Neural cell (in vitro differentiated cells): ENCODE measurements around the gene SOX18. TPM values are rescaled to one million over a fixed set of nuclear protein-coding genes. Genes with fewer than 3 reads are reported as not detected.
"Not testable (repeated sequence)": the region's sequence is repeated elsewhere in the genome, so short reads cannot be mapped to it uniquely, and the experiment has no call there.

Experiments used
- H2AFZ ChIP-seq: fragments of 200-600, 300-800 bp; sonication (generic), shearing (Covaris generic); 2 replicates; pipeline ENCODE4 v1.6.0; 2014; ENCODE audit warnings: low read depth, mild to moderate bottlenecking, antibody characterized with exemption, low read length, moderate library complexity
- H3F3A ChIP-seq: fragments of 200-600 bp; shearing (Covaris generic); 2 replicates; pipeline ENCODE4 v1.6.1; 2016; ENCODE audit warnings: mild to moderate bottlenecking, moderate library complexity, mixed read lengths, antibody characterized with exemption, low read length; ENCODE audit not compliant: insufficient read depth, poor library complexity, severe bottlenecking
- H3K27ac ChIP-seq: fragments of 200-600, 300-800 bp; sonication (generic), shearing (Covaris generic); 2 replicates; pipeline ENCODE4 v1.5.1; 2014; ENCODE audit warnings: mild to moderate bottlenecking, low read length, moderate library complexity
- H3K27me3 ChIP-seq: fragments of 300-800, 200-600 bp; sonication (generic), shearing (Covaris generic); 2 replicates; pipeline ENCODE4 v1.6.0; 2014; ENCODE audit warnings: mild to moderate bottlenecking, low read depth, low read length, moderate library complexity; ENCODE audit not compliant: insufficient read depth
- H3K36me3 ChIP-seq: fragments of 300-800, 200-600 bp; sonication (generic), shearing (Covaris generic); 2 replicates; pipeline ENCODE4 v1.5.1; 2014; ENCODE audit warnings: mild to moderate bottlenecking, antibody characterized with exemption, low read length, moderate library complexity; ENCODE audit not compliant: insufficient read depth
- H3K4me2 ChIP-seq: fragments of 300-800, 200-600 bp; sonication (generic), shearing (Covaris generic); 2 replicates; pipeline ENCODE4 v1.6.0; 2014; ENCODE audit warnings: mild to moderate bottlenecking, low read length
- H3K4me3 ChIP-seq: fragments of 300-800, 200-600 bp; sonication (generic), shearing (Covaris generic); 2 replicates; pipeline ENCODE4 v1.5.1; 2014; ENCODE audit warnings: mild to moderate bottlenecking, low read length, moderate library complexity
- H3K79me2 ChIP-seq: fragments of 200-600 bp; shearing (Covaris generic); replicated peaks from 2 replicates; pipeline ENCODE4 v1.6.0; 2014; ENCODE audit warnings: mild to moderate bottlenecking, low read length, moderate library complexity; ENCODE audit not compliant: insufficient read depth
- H3K9ac ChIP-seq: fragments of 300-800, 200-600 bp; sonication (generic), shearing (Covaris generic); 2 replicates; pipeline ENCODE4 v1.6.1; 2016; ENCODE audit warnings: mild to moderate bottlenecking, low read length, mixed read lengths
- H3K9me2 ChIP-seq: fragments of 200-600 bp; shearing (Covaris generic); 2 replicates; pipeline ENCODE4 v1.6.1; 2016; ENCODE audit warnings: mild to moderate bottlenecking, low read length, mixed read lengths; ENCODE audit not compliant: insufficient read depth
- H3K9me3 ChIP-seq: fragments of 200-600, 300-800 bp; sonication (generic), shearing (Covaris generic); 2 replicates; pipeline ENCODE4 v1.6.1; 2016; ENCODE audit warnings: mild to moderate bottlenecking, mixed run types, low read length, moderate library complexity, mixed read lengths
- H4K20me1 ChIP-seq: fragments of 200-600 bp; shearing (Covaris generic); 2 replicates; pipeline ENCODE4 v1.6.1; 2016; ENCODE audit warnings: mild to moderate bottlenecking, mixed run types; ENCODE audit not compliant: insufficient read depth
- EP300 ChIP-seq: fragments of 450-650 bp; conservative IDR thresholded peaks from 2 replicates; pipeline ENCODE4 v1.6.1; 2014; ENCODE audit warnings: antibody characterized with exemption, mild to moderate bottlenecking, moderate library complexity; ENCODE audit not compliant: poor library complexity, severe bottlenecking
- EZH2 ChIP-seq: fragments of 200-600, 300-800 bp; shearing (Covaris generic), sonication (generic); IDR thresholded peaks from 2 replicates; pipeline ENCODE4 v1.6.1; 2014; ENCODE audit warnings: antibody characterized with exemption, low read length, borderline replicate concordance, mild to moderate bottlenecking; ENCODE audit not compliant: insufficient read depth, poor library complexity, severe bottlenecking
- MXI1 ChIP-seq: fragments of 450-650 bp; conservative IDR thresholded peaks from 2 replicates; pipeline ENCODE4 v1.6.1; 2014; ENCODE audit warnings: antibody characterized with exemption, mild to moderate bottlenecking; ENCODE audit not compliant: poor library complexity, severe bottlenecking
- POLR2AphosphoS5 ChIP-seq: IDR thresholded peaks from 2 replicates; pipeline ENCODE4 v1.6.1; 2012
- RAD21 ChIP-seq: fragments of 450-650 bp; conservative IDR thresholded peaks from 2 replicates; pipeline ENCODE4 v1.6.1; 2014; ENCODE audit warnings: antibody characterized with exemption, mild to moderate bottlenecking, moderate library complexity
- SMC3 ChIP-seq: fragments of 450-650 bp; conservative IDR thresholded peaks from 2 replicates; pipeline ENCODE4 v1.6.1; 2014; ENCODE audit warnings: antibody characterized with exemption, mild to moderate bottlenecking, moderate library complexity; ENCODE audit not compliant: poor library complexity
- TAF1 ChIP-seq: IDR thresholded peaks from 2 replicates; pipeline ENCODE4 v1.6.1; 2012; ENCODE audit warnings: low read depth
- polyA plus RNA-seq: library from polyadenylated mRNA; depleted of rRNA; stranded (reverse); fragments of >200 nt; gene quantifications from 2 replicates; pipeline ENCODE4 v1.2.3, GENCODE V29; 2014
- TF ChIP-seq, protein P1 (sequence below): IDR thresholded peaks from 2 replicates; pipeline ENCODE4 v1.6.1; 2012; ENCODE audit warnings: borderline replicate concordance
- TF ChIP-seq, protein P2 (sequence below): fragments of 450-650 bp; IDR thresholded peaks from 2 replicates; pipeline ENCODE4 v1.5.1; 2014; ENCODE audit warnings: antibody characterized with exemption, mild to moderate bottlenecking, moderate library complexity; ENCODE audit not compliant: poor library complexity, severe bottlenecking

The SOX18 gene
- polyA plus RNA-seq, 1 donor from 2014 or later: 0.12 TPM

DNA sequence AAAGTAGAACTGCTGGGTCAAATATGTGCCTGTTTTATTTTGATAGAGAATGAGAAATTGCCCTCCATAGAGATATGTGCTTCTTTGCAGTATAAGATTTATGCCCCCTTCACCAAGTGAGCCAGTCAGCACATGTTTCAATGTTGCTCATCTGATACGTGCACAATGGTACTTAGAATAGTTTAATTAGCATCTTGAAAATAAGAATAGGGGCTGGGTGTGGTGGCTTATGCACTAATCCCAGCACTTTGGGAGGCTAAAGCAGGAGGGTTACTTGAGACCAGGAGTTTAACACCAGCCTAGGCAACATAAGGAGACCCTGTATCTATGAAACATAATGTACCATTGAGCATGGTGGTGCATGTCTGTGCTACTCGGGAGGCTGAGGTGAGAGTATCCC is 33.8 kb downstream of the SOX18 start:
- no peak overlapping the region for H2AFZ ChIP-seq
- H3K79me2 ChIP-seq: no peaks in the 10 kb centered on the region
- H3K9ac ChIP-seq: no peak overlapping the region
- no peaks in the 10 kb centered on the region for H3K9me2 ChIP-seq
- H3K4me2 ChIP-seq: no peak overlapping the region
- no peaks in the 10 kb centered on the region for H4K20me1 ChIP-seq
- H3F3A ChIP-seq: no peaks in the 10 kb centered on the region
- TF ChIP-seq, protein P1, sequence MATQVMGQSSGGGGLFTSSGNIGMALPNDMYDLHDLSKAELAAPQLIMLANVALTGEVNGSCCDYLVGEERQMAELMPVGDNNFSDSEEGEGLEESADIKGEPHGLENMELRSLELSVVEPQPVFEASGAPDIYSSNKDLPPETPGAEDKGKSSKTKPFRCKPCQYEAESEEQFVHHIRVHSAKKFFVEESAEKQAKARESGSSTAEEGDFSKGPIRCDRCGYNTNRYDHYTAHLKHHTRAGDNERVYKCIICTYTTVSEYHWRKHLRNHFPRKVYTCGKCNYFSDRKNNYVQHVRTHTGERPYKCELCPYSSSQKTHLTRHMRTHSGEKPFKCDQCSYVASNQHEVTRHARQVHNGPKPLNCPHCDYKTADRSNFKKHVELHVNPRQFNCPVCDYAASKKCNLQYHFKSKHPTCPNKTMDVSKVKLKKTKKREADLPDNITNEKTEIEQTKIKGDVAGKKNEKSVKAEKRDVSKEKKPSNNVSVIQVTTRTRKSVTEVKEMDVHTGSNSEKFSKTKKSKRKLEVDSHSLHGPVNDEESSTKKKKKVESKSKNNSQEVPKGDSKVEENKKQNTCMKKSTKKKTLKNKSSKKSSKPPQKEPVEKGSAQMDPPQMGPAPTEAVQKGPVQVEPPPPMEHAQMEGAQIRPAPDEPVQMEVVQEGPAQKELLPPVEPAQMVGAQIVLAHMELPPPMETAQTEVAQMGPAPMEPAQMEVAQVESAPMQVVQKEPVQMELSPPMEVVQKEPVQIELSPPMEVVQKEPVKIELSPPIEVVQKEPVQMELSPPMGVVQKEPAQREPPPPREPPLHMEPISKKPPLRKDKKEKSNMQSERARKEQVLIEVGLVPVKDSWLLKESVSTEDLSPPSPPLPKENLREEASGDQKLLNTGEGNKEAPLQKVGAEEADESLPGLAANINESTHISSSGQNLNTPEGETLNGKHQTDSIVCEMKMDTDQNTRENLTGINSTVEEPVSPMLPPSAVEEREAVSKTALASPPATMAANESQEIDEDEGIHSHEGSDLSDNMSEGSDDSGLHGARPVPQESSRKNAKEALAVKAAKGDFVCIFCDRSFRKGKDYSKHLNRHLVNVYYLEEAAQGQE: no peak
- no peak for TF ChIP-seq EZH2
- TF ChIP-seq RAD21: no peak
- TF ChIP-seq MXI1: no peak
- TF ChIP-seq EP300: no peak
- no peak for TF ChIP-seq TAF1
- TF ChIP-seq POLR2AphosphoS5: no peak
- no peak for TF ChIP-seq SMC3
- TF ChIP-seq, protein P2, sequence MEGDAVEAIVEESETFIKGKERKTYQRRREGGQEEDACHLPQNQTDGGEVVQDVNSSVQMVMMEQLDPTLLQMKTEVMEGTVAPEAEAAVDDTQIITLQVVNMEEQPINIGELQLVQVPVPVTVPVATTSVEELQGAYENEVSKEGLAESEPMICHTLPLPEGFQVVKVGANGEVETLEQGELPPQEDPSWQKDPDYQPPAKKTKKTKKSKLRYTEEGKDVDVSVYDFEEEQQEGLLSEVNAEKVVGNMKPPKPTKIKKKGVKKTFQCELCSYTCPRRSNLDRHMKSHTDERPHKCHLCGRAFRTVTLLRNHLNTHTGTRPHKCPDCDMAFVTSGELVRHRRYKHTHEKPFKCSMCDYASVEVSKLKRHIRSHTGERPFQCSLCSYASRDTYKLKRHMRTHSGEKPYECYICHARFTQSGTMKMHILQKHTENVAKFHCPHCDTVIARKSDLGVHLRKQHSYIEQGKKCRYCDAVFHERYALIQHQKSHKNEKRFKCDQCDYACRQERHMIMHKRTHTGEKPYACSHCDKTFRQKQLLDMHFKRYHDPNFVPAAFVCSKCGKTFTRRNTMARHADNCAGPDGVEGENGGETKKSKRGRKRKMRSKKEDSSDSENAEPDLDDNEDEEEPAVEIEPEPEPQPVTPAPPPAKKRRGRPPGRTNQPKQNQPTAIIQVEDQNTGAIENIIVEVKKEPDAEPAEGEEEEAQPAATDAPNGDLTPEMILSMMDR: no peak
- peaks cover 8% of the 10 kb centered on the region for H3K36me3 ChIP-seq
- H3K4me3 ChIP-seq: no peak overlapping the region
- no peaks in the 10 kb centered on the region for H3K27me3 ChIP-seq
- no peak overlapping the region for H3K27ac ChIP-seq
- no peaks in the 10 kb centered on the region for H3K9me3 ChIP-seq

DNA sequence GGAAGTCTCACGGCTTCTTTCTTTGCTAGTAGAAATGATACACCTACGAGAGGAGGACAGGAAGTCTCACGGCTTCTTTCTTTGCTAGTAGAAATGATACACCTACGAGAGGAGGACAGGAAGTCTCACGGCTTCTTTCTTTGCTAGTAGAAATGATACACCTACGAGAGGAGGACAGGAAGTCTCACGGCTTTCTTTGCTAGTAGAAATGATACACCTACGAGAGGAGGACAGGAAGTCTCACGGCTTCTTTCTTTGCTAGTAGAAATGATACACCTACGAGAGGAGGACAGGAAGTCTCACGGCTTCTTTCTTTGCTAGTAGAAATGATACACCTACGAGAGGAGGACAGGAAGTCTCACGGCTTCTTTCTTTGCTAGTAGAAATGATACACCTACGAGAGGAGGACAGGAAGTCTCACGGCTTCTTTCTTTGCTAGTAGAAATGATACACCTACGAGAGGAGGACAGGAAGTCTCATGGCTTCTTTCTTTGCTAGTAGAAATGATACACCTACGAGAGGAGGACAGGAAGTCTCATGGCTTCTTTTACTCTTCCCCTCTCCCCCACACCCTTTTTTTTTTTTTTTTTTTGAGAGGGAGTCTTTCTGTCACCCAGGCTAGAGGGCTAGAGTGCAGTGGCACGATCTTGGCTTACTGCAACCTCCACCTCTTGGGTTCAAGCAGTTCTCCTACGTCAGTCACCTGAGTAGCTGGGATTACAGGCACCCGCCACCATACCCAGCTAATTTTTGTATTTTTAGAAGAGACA is 36.9 kb downstream of the SOX18 start:
- not testable (repeated sequence) for H3K9me3 ChIP-seq, H3K9me2 ChIP-seq, H3K4me2 ChIP-seq, H3K4me3 ChIP-seq, H3K79me2 ChIP-seq, H3K27me3 ChIP-seq, H2AFZ ChIP-seq, H3F3A ChIP-seq, H3K27ac ChIP-seq, H4K20me1 ChIP-seq, H3K9ac ChIP-seq
- peaks cover 15% of the 10 kb centered on the region for H3K36me3 ChIP-seq
